ENCODE data around the gene OCIAD2.

OCIAD2 gene

GRCh38 chr4:48899950-48900349 lies 6.6 kb downstream of the OCIAD2 start:
- no peak overlapping the region for H2BK12ac ChIP-seq (ENCODE audit: low read length)
- H3K9me3 ChIP-seq (ENCODE audit: insufficient read depth, low read depth, low read length): no peaks in the 10 kb centered on the region
- DNase-seq: peak; percentile 80 to 81
- no peak overlapping the region for H3K4ac ChIP-seq (ENCODE audit: low read depth, low read length)
- no peak overlapping the region for H4K91ac ChIP-seq (ENCODE audit: low read depth, low read length)
- no peak overlapping the region for H2BK5ac ChIP-seq (ENCODE audit: low read depth, low read length, poor library complexity)
- H2BK120ac ChIP-seq (ENCODE audit: insufficient read depth, low read length, poor library complexity): no peak overlapping the region
- H3K4me1 ChIP-seq (ENCODE audit: control insufficient read depth in 1 of 2, insufficient read depth in 2 of 2, low read length in 2 of 2): peaks cover 2% of the 10 kb centered on the region in 2 experiments
- H3K23ac ChIP-seq (ENCODE audit: low read length): no peak overlapping the region
- no peak overlapping the region for H2AFZ ChIP-seq (ENCODE audit: insufficient read depth, low read length, poor library complexity)
- no peak overlapping the region for H2AK5ac ChIP-seq (ENCODE audit: low read length)
- H3K18ac ChIP-seq (ENCODE audit: low read length): no peak overlapping the region
- H3K4me2 ChIP-seq (ENCODE audit: low read length): no peak overlapping the region
- no CpG with 5 or more reads among the region's 4 CpGs for WGBS (ENCODE audit: extremely low coverage, insufficient coverage, insufficient read length)
- no peak overlapping the region for H3K4me3 ChIP-seq (ENCODE audit: low read depth, low read length)
- no peaks in the 10 kb centered on the region for H3K79me2 ChIP-seq (ENCODE audit: control insufficient read depth, insufficient read depth, low read length, poor library complexity)
- H3K27me3 ChIP-seq (ENCODE audit: insufficient read depth, low read length): no peaks in the 10 kb centered on the region
- H3K79me1 ChIP-seq (ENCODE audit: low read length): no peaks in the 10 kb centered on the region
- no peak overlapping the region for H3K9ac ChIP-seq (ENCODE audit: low read length)
- H4K8ac ChIP-seq (ENCODE audit: low read depth, low read length): no peak overlapping the region
- H4K12ac ChIP-seq (ENCODE audit: low read depth, low read length): no peak overlapping the region
- peaks cover 16 to 38% of the 10 kb centered on the region in 2 experiments for H3K36me3 ChIP-seq (ENCODE audit: control insufficient read depth in 1 of 2, insufficient read depth in 2 of 2, low read length in 2 of 2)
- H3K27ac ChIP-seq (ENCODE audit: low read depth, low read length): no peak overlapping the region
- H3K14ac ChIP-seq (ENCODE audit: low read length): no peak overlapping the region

GRCh38 chr4:48899432-48899749 lies 7.2 kb downstream of the OCIAD2 start:
- no peaks in the 10 kb centered on the region for H3K79me2 ChIP-seq (ENCODE audit: control insufficient read depth, insufficient read depth, low read length, poor library complexity)
- DNase-seq: no peak
- H2BK5ac ChIP-seq (ENCODE audit: low read depth, low read length, poor library complexity): no peak overlapping the region
- no peak overlapping the region for H3K14ac ChIP-seq (ENCODE audit: low read length)
- no peak overlapping the region for H3K18ac ChIP-seq (ENCODE audit: low read length)
- H2BK12ac ChIP-seq (ENCODE audit: low read length): no peak overlapping the region
- H4K8ac ChIP-seq (ENCODE audit: low read depth, low read length): no peak overlapping the region
- no peak overlapping the region for H3K4me3 ChIP-seq (ENCODE audit: low read depth, low read length)
- no peak overlapping the region for H3K23ac ChIP-seq (ENCODE audit: low read length)
- H3K27me3 ChIP-seq (ENCODE audit: insufficient read depth, low read length): no peaks in the 10 kb centered on the region
- H3K79me1 ChIP-seq (ENCODE audit: low read length): no peaks in the 10 kb centered on the region
- H2BK120ac ChIP-seq (ENCODE audit: insufficient read depth, low read length, poor library complexity): no peak overlapping the region
- WGBS (ENCODE audit: extremely low coverage, insufficient coverage, insufficient read length): no CpG with 5 or more reads among the region's 1 CpG
- no peak overlapping the region for H4K91ac ChIP-seq (ENCODE audit: low read depth, low read length)
- no peak overlapping the region for H3K4me2 ChIP-seq (ENCODE audit: low read length)
- peaks cover 0 to 2% of the 10 kb centered on the region in 2 experiments for H3K4me1 ChIP-seq (ENCODE audit: control insufficient read depth in 1 of 2, insufficient read depth in 2 of 2, low read length in 2 of 2)
- H3K9ac ChIP-seq (ENCODE audit: low read length): no peak overlapping the region
- peaks cover 16 to 39% of the 10 kb centered on the region in 2 experiments for H3K36me3 ChIP-seq (ENCODE audit: control insufficient read depth in 1 of 2, insufficient read depth in 2 of 2, low read length in 2 of 2)
- no peak overlapping the region for H3K4ac ChIP-seq (ENCODE audit: low read depth, low read length)
- no peak overlapping the region for H3K27ac ChIP-seq (ENCODE audit: low read depth, low read length)
- no peak overlapping the region for H2AK5ac ChIP-seq (ENCODE audit: low read length)
- no peaks in the 10 kb centered on the region for H3K9me3 ChIP-seq (ENCODE audit: insufficient read depth, low read depth, low read length)
- no peak overlapping the region for H4K12ac ChIP-seq (ENCODE audit: low read depth, low read length)
- no peak overlapping the region for H2AFZ ChIP-seq (ENCODE audit: insufficient read depth, low read length, poor library complexity)

- Histone ChIP-seq H3K4me3 (ENCODE audit: low read depth, low read length) (no peak overlapping the region), H2BK5ac (ENCODE audit: low read depth, low read length, poor library complexity) (no peak overlapping the region), H4K8ac (ENCODE audit: low read depth, low read length) (no peak overlapping the region)
Observed at GRCh38 chr4:48898733-48899431, 7.7 kb downstream of the OCIAD2 start.

GRCh38 chr4:48896845-48897244 lies 9.7 kb downstream of the OCIAD2 start:
- no peak overlapping the region for H2BK12ac ChIP-seq (ENCODE audit: low read length)
- no CpG with 5 or more reads among the region's 3 CpGs for WGBS (ENCODE audit: extremely low coverage, insufficient coverage, insufficient read length)
- no peak overlapping the region for H3K23ac ChIP-seq (ENCODE audit: low read length)
- H3K36me3 ChIP-seq (ENCODE audit: control insufficient read depth in 1 of 2, insufficient read depth in 2 of 2, low read length in 2 of 2): peaks cover 10 to 32% of the 10 kb centered on the region in 2 experiments
- H2BK120ac ChIP-seq (ENCODE audit: insufficient read depth, low read length, poor library complexity): no peak overlapping the region
- no peaks in the 10 kb centered on the region for H3K27me3 ChIP-seq (ENCODE audit: insufficient read depth, low read length)
- no peak overlapping the region for H3K9ac ChIP-seq (ENCODE audit: low read length)
- no peak for DNase-seq
- H2AFZ ChIP-seq (ENCODE audit: insufficient read depth, low read length, poor library complexity): no peak overlapping the region
- no peak overlapping the region for H3K4me3 ChIP-seq (ENCODE audit: low read depth, low read length)
- H3K79me1 ChIP-seq (ENCODE audit: low read length): no peaks in the 10 kb centered on the region
- no peak overlapping the region for H2AK5ac ChIP-seq (ENCODE audit: low read length)
- no peak overlapping the region for H3K18ac ChIP-seq (ENCODE audit: low read length)
- H4K8ac ChIP-seq (ENCODE audit: low read depth, low read length): no peak overlapping the region
- H3K4ac ChIP-seq (ENCODE audit: low read depth, low read length): no peak overlapping the region
- no peaks in the 10 kb centered on the region for H3K79me2 ChIP-seq (ENCODE audit: control insufficient read depth, insufficient read depth, low read length, poor library complexity)
- no peak overlapping the region for H4K91ac ChIP-seq (ENCODE audit: low read depth, low read length)
- no peak overlapping the region for H3K4me2 ChIP-seq (ENCODE audit: low read length)
- H3K27ac ChIP-seq (ENCODE audit: low read depth, low read length): no peak overlapping the region
- H2BK5ac ChIP-seq (ENCODE audit: low read depth, low read length, poor library complexity): no peak overlapping the region
- peaks cover 0 to 2% of the 10 kb centered on the region in 2 experiments for H3K4me1 ChIP-seq (ENCODE audit: control insufficient read depth in 1 of 2, insufficient read depth in 2 of 2, low read length in 2 of 2)
- no peak overlapping the region for H4K12ac ChIP-seq (ENCODE audit: low read depth, low read length)
- H3K14ac ChIP-seq (ENCODE audit: low read length): no peak overlapping the region
- no peaks in the 10 kb centered on the region for H3K9me3 ChIP-seq (ENCODE audit: insufficient read depth, low read depth, low read length)

More at GRCh38 chr4:48898733-48899431, 7.7 kb downstream of the OCIAD2 start:
- H4K91ac ChIP-seq (ENCODE audit: low read depth, low read length): no peak overlapping the region
- no peak overlapping the region for H3K18ac ChIP-seq (ENCODE audit: low read length)
- no peak overlapping the region for H2BK12ac ChIP-seq (ENCODE audit: low read length)
- H3K23ac ChIP-seq (ENCODE audit: low read length): no peak overlapping the region
- no peak overlapping the region for H2BK120ac ChIP-seq (ENCODE audit: insufficient read depth, low read length, poor library complexity)
- H3K27ac ChIP-seq (ENCODE audit: low read depth, low read length): no peak overlapping the region
- no peak overlapping the region for H3K9ac ChIP-seq (ENCODE audit: low read length)
- H3K4me2 ChIP-seq (ENCODE audit: low read length): no peak overlapping the region
- peaks cover 0 to 2% of the 10 kb centered on the region in 2 experiments for H3K4me1 ChIP-seq (ENCODE audit: control insufficient read depth in 1 of 2, insufficient read depth in 2 of 2, low read length in 2 of 2)
- WGBS (ENCODE audit: extremely low coverage, insufficient coverage, insufficient read length): no CpG with 5 or more reads among the region's 5 CpGs
- H2AK5ac ChIP-seq (ENCODE audit: low read length): no peak overlapping the region
- no peaks in the 10 kb centered on the region for H3K79me1 ChIP-seq (ENCODE audit: low read length)
- no peaks in the 10 kb centered on the region for H3K9me3 ChIP-seq (ENCODE audit: insufficient read depth, low read depth, low read length)
- DNase-seq: peak in 1 of 2 donors; percentile 74
- no peak overlapping the region for H3K4ac ChIP-seq (ENCODE audit: low read depth, low read length)
- peaks cover 13 to 35% of the 10 kb centered on the region in 2 experiments for H3K36me3 ChIP-seq (ENCODE audit: control insufficient read depth in 1 of 2, insufficient read depth in 2 of 2, low read length in 2 of 2)
- no peak overlapping the region for H2AFZ ChIP-seq (ENCODE audit: insufficient read depth, low read length, poor library complexity)
- no peaks in the 10 kb centered on the region for H3K79me2 ChIP-seq (ENCODE audit: control insufficient read depth, insufficient read depth, low read length, poor library complexity)
- H3K27me3 ChIP-seq (ENCODE audit: insufficient read depth, low read length): no peaks in the 10 kb centered on the region
- no peak overlapping the region for H3K14ac ChIP-seq (ENCODE audit: low read length)
- H4K12ac ChIP-seq (ENCODE audit: low read depth, low read length): no peak overlapping the region

All from trophoblast cell (in vitro differentiated cells and primary cell).